Testis (tissue), 2 donors: ENCODE measurements around the gene LZTFL1.

Experiments
- CTCF ChIP-seq, 3 experiments: fragments of 450-650 bp in 2 of 3; fragments of 200-600 bp in 1 of 3; sonication (generic) in 1 of 3; IDR thresholded peaks; one replicate each; pipeline ENCODE4 v1.5.1; 2016 to 2019; ENCODE audit warnings: antibody characterized with exemption in 3 of 3, mild to moderate bottlenecking in 2 of 3, moderate library complexity in 1 of 3
- POLR2A ChIP-seq: fragments of 450-650 bp; IDR thresholded peaks from one replicate; pipeline ENCODE4 v1.6.1; 2017; ENCODE audit warnings: antibody characterized with exemption, mild to moderate bottlenecking, moderate library complexity

- TF ChIP-seq CTCF (IDR thresholded peaks at IDR 0.05) = no peak
- no peak for TF ChIP-seq POLR2A
Observed at GRCh38 chr3:45795882-45796765, 45.8 kb downstream of the LZTFL1 start, which contains the start of gene SLC6A20.
